ENCODE data around the gene XK.
"Not testable (repeated sequence)": the region's sequence is repeated elsewhere in the genome, so short reads cannot be mapped to it uniquely, and the experiment has no call there.

Gene XK

GRCh38 chrX:37685381-37686359, at the start of gene XK:
Gene XK, plus strand, starts transcription at chrX:37685791. Its CDS starts 171 bp downstream, at chrX:37685962.
- DNase-seq (ENCODE audit: low spot score): peak; percentile 7

- DNase-seq (ENCODE audit: low spot score): no peak
Measured at GRCh38 chrX:37638047-37638446, 47.5 kb upstream of the XK start.

GRCh38 chrX:37640142-37640541, 45.4 kb upstream of the XK start:
- no peak for DNase-seq (ENCODE audit: low spot score)

- DNase-seq (ENCODE audit: low spot score): no peak
Measured at GRCh38 chrX:37641859-37642258, 43.7 kb upstream of the XK start.

GRCh38 chrX:37644381-37645305, 40.9 kb upstream of the XK start:
- DNase-seq (ENCODE audit: low spot score): no peak

- no peak for DNase-seq (ENCODE audit: low spot score)
Measured at GRCh38 chrX:37646254-37646653, 39.3 kb upstream of the XK start.

GRCh38 chrX:37650879-37651278, 34.7 kb upstream of the XK start:
- DNase-seq (ENCODE audit: low spot score): not testable (repeated sequence)

GRCh38 chrX:37651921-37652452, 33.6 kb upstream of the XK start:
- DNase-seq (ENCODE audit: low spot score): no peak

- no peak for DNase-seq (ENCODE audit: low spot score)
Measured at GRCh38 chrX:37652589-37653231, 32.9 kb upstream of the XK start.

GRCh38 chrX:37653397-37654085, 32.0 kb upstream of the XK start:
- no peak for DNase-seq (ENCODE audit: low spot score)

GRCh38 chrX:37658343-37659030, 27.1 kb upstream of the XK start:
- no peak for DNase-seq (ENCODE audit: low spot score)

GRCh38 chrX:37659047-37659446, 26.5 kb upstream of the XK start:
- DNase-seq (ENCODE audit: low spot score): no peak

- no peak for DNase-seq (ENCODE audit: low spot score)
Measured at GRCh38 chrX:37662181-37662580, 23.4 kb upstream of the XK start.

- DNase-seq (ENCODE audit: low spot score): no peak
Measured at GRCh38 chrX:37666516-37666915, 19.1 kb upstream of the XK start.

- no peak for DNase-seq (ENCODE audit: low spot score)
Measured at GRCh38 chrX:37667141-37667540, 18.4 kb upstream of the XK start.

GRCh38 chrX:37672563-37672962, 13.0 kb upstream of the XK start:
- no peak for DNase-seq (ENCODE audit: low spot score)

GRCh38 chrX:37676811-37677210, 8.8 kb upstream of the XK start:
- DNase-seq (ENCODE audit: low spot score): no peak

- no peak for DNase-seq (ENCODE audit: low spot score)
Measured at GRCh38 chrX:37677243-37677642, 8.3 kb upstream of the XK start.

GRCh38 chrX:37677765-37678164, 7.8 kb upstream of the XK start:
- no peak for DNase-seq (ENCODE audit: low spot score)

- no peak for DNase-seq (ENCODE audit: low spot score)
Measured at GRCh38 chrX:37678574-37678973, 7.0 kb upstream of the XK start.

GRCh38 chrX:37679230-37679629, 6.4 kb upstream of the XK start:
- DNase-seq (ENCODE audit: low spot score): no peak

Data from GM03348 (cell line).